HG03457 (cell line): ENCODE results near the gene SLC7A6.

Experiments used
- ATAC-seq: cut with Tn5 transposase; IDR thresholded peaks from one replicate; pipeline ENCODE4 v1.9.1; 2021; ENCODE audit warnings: moderate number of reproducible peaks; ENCODE audit not compliant: unreplicated experiment

SLC7A6 gene

GRCh38 chr16:68298907-68299561 is 34.7 kb downstream of the SLC7A6 start:
- ATAC-seq = no peak

- ATAC-seq = no peak
Observed at GRCh38 chr16:68299571-68300453, 35.5 kb downstream of the SLC7A6 start.

DNA sequence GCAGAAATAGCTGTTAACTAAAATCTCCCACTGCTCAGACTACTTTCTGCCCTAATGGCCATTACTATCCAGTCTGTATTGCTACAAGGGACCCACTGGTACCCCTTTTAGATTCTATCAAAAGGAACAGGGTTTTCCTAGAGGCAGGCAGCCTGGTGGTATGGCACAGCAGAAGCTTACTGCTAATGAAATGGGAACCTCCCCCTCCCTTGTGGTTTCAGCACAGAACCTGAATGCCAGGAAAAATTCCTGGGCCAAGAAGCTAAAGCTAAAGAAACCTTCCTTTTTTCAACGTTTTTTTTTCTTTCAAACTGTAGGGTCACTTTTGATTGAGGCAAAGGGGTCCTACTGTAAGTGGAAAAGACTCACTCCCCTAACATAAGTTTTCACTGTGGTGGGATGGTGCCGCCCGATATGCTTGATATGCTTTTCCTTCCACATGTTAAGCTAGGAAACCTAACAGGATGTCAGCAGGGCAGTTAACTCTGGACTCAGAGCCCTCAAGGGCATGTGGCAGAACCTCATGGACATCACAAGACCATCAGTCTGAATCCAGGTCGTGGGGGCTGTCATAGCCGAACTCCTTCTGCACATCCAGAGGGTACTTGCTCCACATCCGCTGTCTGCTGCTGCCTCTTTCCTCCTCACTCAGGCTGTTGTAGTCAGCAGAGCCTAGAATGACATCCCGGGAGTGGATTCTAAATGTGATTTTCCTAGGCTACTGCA is 36.6 kb downstream of the SLC7A6 start:
- ATAC-seq = no peak

- ATAC-seq = no peak
Observed at GRCh38 chr16:68306633-68307032, 42.3 kb downstream of the SLC7A6 start.

GRCh38 chr16:68309799-68310198 is 45.5 kb downstream of the SLC7A6 start:
- ATAC-seq = no peak

DNA sequence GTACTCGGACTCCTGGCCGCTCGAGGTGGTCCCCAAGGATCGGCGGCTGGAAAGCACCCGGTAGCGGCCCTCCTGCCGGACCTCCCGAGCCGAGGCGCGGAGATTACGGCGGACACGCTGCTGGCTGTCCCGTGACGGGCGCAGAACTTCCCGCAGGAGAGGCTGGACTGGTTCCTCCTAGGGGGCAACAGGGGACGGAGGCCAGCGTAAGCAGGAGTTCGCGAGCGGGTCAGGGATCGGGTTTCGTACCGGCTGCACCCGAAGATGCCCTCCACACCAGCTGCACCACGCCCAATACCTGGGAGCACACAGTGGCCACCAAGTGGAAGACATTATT is 46.1 kb downstream of the SLC7A6 start:
- peak; percentile 5 for ATAC-seq

GRCh38 chr16:68310774-68311511 is 46.6 kb downstream of the SLC7A6 start, which contains the start of the genes PRMT7 and SLC7A6OS:
Gene PRMT7, plus strand, starts transcription at chr16:68311019. Its CDS starts 4,961 bp downstream, at chr16:68315980.
Gene SLC7A6OS, minus strand, starts transcription at chr16:68310946. Its CDS starts 20 bp downstream, at chr16:68310926.
- ATAC-seq = peak; percentile 86

GRCh38 chr16:68313116-68313515 is 48.8 kb downstream of the SLC7A6 start:
- ATAC-seq = no peak

DNA sequence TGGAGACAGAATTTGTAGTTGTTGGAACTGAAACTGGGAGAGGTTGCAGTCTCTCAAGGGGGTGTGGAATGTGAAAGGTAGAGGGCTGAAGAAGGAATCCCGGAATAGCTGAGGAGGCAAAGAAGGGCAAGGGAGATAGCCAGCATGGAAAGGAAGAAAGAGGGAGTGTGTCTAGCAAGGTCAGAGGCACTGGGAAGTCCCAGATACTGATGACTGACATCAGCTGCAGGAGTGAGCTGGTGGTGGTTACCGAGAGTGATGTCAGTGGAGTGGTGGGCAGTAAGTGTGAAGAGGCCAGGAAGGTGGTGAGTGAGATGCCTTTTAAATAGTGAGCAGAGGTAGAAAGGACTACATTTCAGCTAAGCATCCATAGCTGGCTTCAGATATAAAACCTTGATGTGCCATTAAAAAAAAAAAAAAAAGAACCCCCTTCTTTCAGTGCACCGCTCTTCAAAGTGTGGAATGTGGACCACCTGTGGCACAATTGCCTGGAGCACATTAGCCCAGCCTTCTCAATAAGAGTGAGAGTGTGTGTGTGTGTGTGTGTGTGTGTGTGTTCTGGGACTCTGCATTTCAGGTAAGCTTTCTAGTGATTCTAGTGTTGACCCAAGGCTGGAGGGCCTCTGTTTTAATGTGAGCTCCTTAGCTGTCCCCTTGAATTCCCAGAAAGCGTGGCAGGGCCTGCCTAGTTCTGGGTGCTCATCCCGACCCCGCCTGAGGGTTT is 55.0 kb downstream of the SLC7A6 start:
- peak; percentile 59 for ATAC-seq

DNA sequence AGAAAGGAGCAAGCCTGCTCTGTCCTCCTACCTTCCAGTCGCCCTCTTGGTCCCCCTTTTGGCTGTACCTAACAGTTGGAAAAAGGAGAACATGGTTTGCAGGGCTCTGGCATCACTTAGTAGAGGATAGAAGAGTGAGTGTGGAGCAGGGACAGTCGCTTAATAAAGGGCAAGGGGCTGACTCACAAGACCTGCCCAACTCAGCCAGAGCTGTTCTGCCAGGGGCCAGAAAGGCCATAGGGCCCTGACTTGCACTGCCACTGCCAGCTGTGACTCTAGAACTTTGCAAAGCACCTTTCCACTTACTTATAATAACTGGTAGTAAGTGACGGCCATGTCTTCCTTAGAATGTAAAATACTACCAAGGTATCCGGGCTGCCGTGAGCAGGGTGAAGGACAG is 60.0 kb downstream of the SLC7A6 start:
- ATAC-seq = no peak

- no peak for ATAC-seq
Observed at GRCh38 chr16:68324780-68325357, 60.5 kb downstream of the SLC7A6 start.

DNA sequence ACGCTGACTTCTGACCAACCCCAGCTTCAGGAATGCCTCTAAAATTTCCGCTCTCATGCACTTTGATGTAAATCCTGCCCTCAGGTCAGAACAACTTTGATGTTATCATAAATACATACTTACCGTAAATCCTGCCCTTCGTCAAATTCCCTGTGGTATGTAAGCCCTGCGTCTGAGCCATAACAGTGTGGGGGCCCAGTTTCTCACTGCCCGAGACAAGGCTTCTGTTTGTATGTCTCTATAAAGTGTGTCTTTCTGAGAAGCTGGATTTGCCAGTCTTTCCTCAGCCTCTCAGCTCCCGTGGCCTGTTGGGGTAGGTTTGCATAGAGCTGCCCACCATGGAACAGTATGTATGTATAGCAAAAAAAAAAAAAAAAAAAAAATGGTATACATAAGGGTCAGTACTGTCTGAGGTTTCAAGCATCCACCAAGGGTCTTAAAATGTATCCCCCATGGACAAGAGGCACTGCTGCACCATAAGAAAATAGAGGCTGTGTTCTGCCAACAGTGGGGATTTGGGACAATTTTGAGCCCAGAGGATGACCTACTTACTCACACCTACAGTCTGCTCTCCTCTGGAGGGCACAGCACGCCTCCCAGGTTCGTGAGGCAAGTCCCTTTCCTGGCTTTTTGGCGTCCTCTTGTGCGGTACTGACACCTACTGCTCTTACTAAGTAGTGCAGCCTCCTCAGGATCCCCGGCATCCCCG is 64.0 kb downstream of the SLC7A6 start:
- no peak for ATAC-seq

GRCh38 chr16:68328860-68329390 is 64.6 kb downstream of the SLC7A6 start:
- ATAC-seq = no peak

DNA sequence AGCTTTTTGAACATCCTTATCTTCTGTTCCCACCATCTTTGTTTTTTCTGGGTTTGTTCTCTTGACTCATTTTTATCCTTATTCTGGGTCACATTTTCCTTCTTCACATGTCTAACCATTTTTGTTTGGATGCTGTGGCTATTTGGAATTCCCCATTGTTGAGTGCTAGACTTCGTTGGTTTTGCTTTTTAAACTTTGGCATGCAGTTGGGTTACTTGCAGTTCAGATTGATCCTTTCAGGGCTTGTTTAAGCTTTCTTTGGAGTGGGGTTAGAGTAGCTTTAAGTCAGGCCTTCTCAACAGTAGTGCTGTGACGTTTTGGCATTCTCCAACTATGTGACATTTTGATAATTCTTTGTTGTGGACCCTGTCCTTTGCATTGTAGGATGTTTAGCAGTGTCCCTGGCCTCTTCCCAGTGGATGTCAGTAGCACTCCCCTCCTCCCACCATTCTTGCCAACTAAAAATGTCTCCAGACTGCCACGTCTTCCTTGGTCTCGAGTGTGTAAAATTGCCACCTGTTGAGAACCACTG is 67.6 kb downstream of the SLC7A6 start:
- ATAC-seq = no peak

- no peak for ATAC-seq
Observed at GRCh38 chr16:68332411-68333121, 68.2 kb downstream of the SLC7A6 start.

GRCh38 chr16:68335175-68335574 is 70.8 kb downstream of the SLC7A6 start:
- ATAC-seq = no peak

GRCh38 chr16:68338326-68339119 is 74.2 kb downstream of the SLC7A6 start:
- ATAC-seq = no peak
